ENCODE data around the gene AZIN2. TPM values are rescaled to one million over a fixed set of nuclear protein-coding genes. Genes with fewer than 3 reads are reported as not detected.

The AZIN2 gene
- total RNA-seq, 2 experiments from 2014 or later = 0.27 to 0.63 TPM

- Histone ChIP-seq H3K79me2 (ENCODE audit: insufficient read depth, low read depth, low read length) (no peaks in the 10 kb centered on the region), H3K4me1 (ENCODE audit: insufficient read depth, low read length, poor library complexity, severe bottlenecking) (no peaks in the 10 kb centered on the region), H2AFZ (ENCODE audit: low read length) (no peak overlapping the region), H3K36me3 (ENCODE audit: insufficient read depth, low read length) (no peaks in the 10 kb centered on the region), H3K9me2 (ENCODE audit: insufficient read depth, low read length) (no peaks in the 10 kb centered on the region), H4K20me1 (ENCODE audit: insufficient read depth, low read length) (no peaks in the 10 kb centered on the region), H3K4me3 (ENCODE audit: low read depth, low read length, poor library complexity, severe bottlenecking) (no peak overlapping the region), H3K27ac (ENCODE audit: low read depth, low read length, poor library complexity, severe bottlenecking) (no peak overlapping the region), H3K4me2 (ENCODE audit: low read length) (no peak overlapping the region), H3K9me3 (ENCODE audit: low read length) (no peaks in the 10 kb centered on the region)
- POLR2A ChIA-PET = no interaction called here
- BruUV-seq (replicated peaks) = no TSS peak
- CTCF ChIA-PET (ENCODE audit: unreplicated experiment) = no interaction called here
- no peak for DNase-seq (ENCODE audit: low spot score)
- intact Hi-C loops (cut with micrococcal nuclease; ENCODE audit: unreplicated experiment) = no loop called here
- TF ChIP-seq EZH2phosphoT487 (IDR thresholded peaks at IDR 0.05; ENCODE audit: borderline replicate concordance, low read depth, low read length) = no peak
- TF ChIP-seq CTCF (conservative IDR thresholded peaks at IDR 0.05; ENCODE audit: low read length) = no peak
Measured at GRCh38 chr1:33072707-33073106, 8.2 kb upstream of the AZIN2 start.

DNA sequence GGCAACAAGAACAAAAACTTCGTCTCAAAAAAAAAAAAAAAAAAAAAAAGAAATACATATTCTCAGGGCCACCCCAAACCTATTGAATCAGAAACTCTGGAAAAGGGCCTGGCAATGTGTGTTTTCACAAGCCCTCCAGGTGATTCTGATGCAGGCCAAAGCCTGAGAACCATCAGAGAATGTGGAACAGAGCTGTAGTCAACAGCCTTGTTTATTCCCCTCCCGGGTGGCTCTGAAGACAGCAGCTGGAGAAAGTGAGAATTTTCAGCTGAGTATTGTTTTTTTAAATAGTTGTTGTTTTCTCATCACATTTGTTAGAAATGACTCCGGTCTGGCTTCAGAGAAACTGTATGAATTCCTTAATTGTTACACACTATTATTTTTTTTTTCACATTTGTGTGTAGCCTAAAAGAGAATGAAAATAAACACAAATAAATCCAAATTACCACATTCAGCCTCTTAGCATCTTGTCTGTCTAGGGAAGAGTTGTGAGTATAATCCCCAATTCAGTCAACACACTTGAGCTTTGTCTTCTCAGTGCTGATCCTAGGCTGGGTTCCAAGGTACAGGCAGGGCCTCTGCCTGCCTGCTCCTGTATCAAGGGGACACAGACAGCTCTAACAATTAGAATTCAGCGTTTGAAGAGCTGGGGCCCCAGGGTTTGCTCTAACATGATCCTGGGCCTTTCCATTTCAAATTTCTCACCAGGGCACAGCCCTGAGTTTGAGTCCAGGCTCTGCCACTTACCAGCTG lies 6.6 kb upstream of the AZIN2 start:
- no peak for DNase-seq (ENCODE audit: low spot score)
- intact Hi-C loops (cut with micrococcal nuclease; ENCODE audit: unreplicated experiment) = no loop called here
- no TSS peak for BruUV-seq (replicated peaks)
- no peak overlapping the region for H3K4me2 ChIP-seq (ENCODE audit: low read length)
- POLR2A ChIA-PET = interaction anchor here (0.7 to 1.0 kb wide), 3 partner anchors 22 to 1726 kb away, joined by 3 to 5 read pairs (median 3); no protein-coding TSS in a partner anchor
- no peaks in the 10 kb centered on the region for H3K9me3 ChIP-seq (ENCODE audit: low read length)
- no peak overlapping the region for H2AFZ ChIP-seq (ENCODE audit: low read length)
- H3K36me3 ChIP-seq (ENCODE audit: insufficient read depth, low read length) = no peaks in the 10 kb centered on the region
- no peaks in the 10 kb centered on the region for H3K4me1 ChIP-seq (ENCODE audit: insufficient read depth, low read length, poor library complexity, severe bottlenecking)
- H3K27ac ChIP-seq (ENCODE audit: low read depth, low read length, poor library complexity, severe bottlenecking) = no peak overlapping the region
- no peak for TF ChIP-seq CTCF (conservative IDR thresholded peaks at IDR 0.05; ENCODE audit: low read length)
- no peak for TF ChIP-seq EZH2phosphoT487 (IDR thresholded peaks at IDR 0.05; ENCODE audit: borderline replicate concordance, low read depth, low read length)
- H3K79me2 ChIP-seq (ENCODE audit: insufficient read depth, low read depth, low read length) = no peaks in the 10 kb centered on the region
- H3K9me2 ChIP-seq (ENCODE audit: insufficient read depth, low read length) = no peaks in the 10 kb centered on the region
- CTCF ChIA-PET (ENCODE audit: unreplicated experiment) = no interaction called here
- no peaks in the 10 kb centered on the region for H4K20me1 ChIP-seq (ENCODE audit: insufficient read depth, low read length)
- no peak overlapping the region for H3K4me3 ChIP-seq (ENCODE audit: low read depth, low read length, poor library complexity, severe bottlenecking)

- intact Hi-C loops (cut with micrococcal nuclease; ENCODE audit: unreplicated experiment) = no loop called here
- Histone ChIP-seq H3K4me3 (ENCODE audit: low read depth, low read length, poor library complexity, severe bottlenecking) (no peak overlapping the region), H2AFZ (ENCODE audit: low read length) (no peak overlapping the region), H3K4me1 (ENCODE audit: insufficient read depth, low read length, poor library complexity, severe bottlenecking) (peaks cover 11% of the 10 kb centered on the region), H3K79me2 (ENCODE audit: insufficient read depth, low read depth, low read length) (no peaks in the 10 kb centered on the region), H4K20me1 (ENCODE audit: insufficient read depth, low read length) (no peaks in the 10 kb centered on the region), H3K27ac (ENCODE audit: low read depth, low read length, poor library complexity, severe bottlenecking) (no peak overlapping the region), H3K9me3 (ENCODE audit: low read length) (no peaks in the 10 kb centered on the region), H3K9me2 (ENCODE audit: insufficient read depth, low read length) (no peaks in the 10 kb centered on the region), H3K4me2 (ENCODE audit: low read length) (no peak overlapping the region), H3K36me3 (ENCODE audit: insufficient read depth, low read length) (no peaks in the 10 kb centered on the region)
- BruUV-seq (replicated peaks) = no TSS peak
- POLR2A ChIA-PET = interaction anchor here (0.9 kb wide), 1 partner anchor 50 kb away, joined by 7 read pairs; no protein-coding TSS in a partner anchor
- TF ChIP-seq CTCF (conservative IDR thresholded peaks at IDR 0.05; ENCODE audit: low read length) (no peak), EZH2phosphoT487 (IDR thresholded peaks at IDR 0.05; ENCODE audit: borderline replicate concordance, low read depth, low read length) (no peak)
- CTCF ChIA-PET (ENCODE audit: unreplicated experiment) = no interaction called here
- no peak for DNase-seq (ENCODE audit: low spot score)
Measured at GRCh38 chr1:33078030-33078591, 2.8 kb upstream of the AZIN2 start.
